Stomach smooth muscle (tissue), 2 donors: Measurements from ENCODE around the gene SYNPO2.

Experiments
- H3K27ac ChIP-seq: one replicate; pipeline ENCODE4 v1.7.0; 2013; ENCODE audit warnings: mild to moderate bottlenecking, low read length, inconsistent platforms
- H3K27me3 ChIP-seq, 2 donors: one replicate each; pipeline ENCODE4 v1.7.0; 2013; ENCODE audit warnings: low read length in 2 of 2; ENCODE audit not compliant: insufficient read depth in 2 of 2, control insufficient read depth in 1 of 2
- H3K36me3 ChIP-seq, 2 donors: one replicate each; pipeline ENCODE4 v1.7.0; 2013; ENCODE audit warnings: low read length in 2 of 2; ENCODE audit not compliant: control insufficient read depth in 2 of 2, insufficient read depth in 2 of 2
- H3K4me1 ChIP-seq: one replicate; pipeline ENCODE4 v1.7.0; 2013; ENCODE audit warnings: low read length; ENCODE audit not compliant: control insufficient read depth, insufficient read depth
- H3K4me3 ChIP-seq, 2 donors: one replicate each; pipeline ENCODE4 v1.7.0; 2013; ENCODE audit warnings: low read length in 2 of 2
- H3K9ac ChIP-seq, 2 donors: one replicate each; pipeline ENCODE4 v1.7.0; 2013; ENCODE audit warnings: low read length in 2 of 2, mild to moderate bottlenecking in 1 of 2
- H3K9me3 ChIP-seq, 2 donors: one replicate each; pipeline ENCODE4 v1.7.0; 2013; ENCODE audit warnings: low read length in 2 of 2; ENCODE audit not compliant: control insufficient read depth in 2 of 2
- donor health status: healthy.
- donor health status: Pancreatic carcinoma.

SYNPO2 gene

GRCh38 chr4:118909173-118909956 is 20.7 kb downstream of the SYNPO2 start:
- Histone ChIP-seq H3K4me1 (peaks cover 27% of the 10 kb centered on the region), H3K27ac (peak overlapping the region; percentile 19), H3K4me3 (peak overlapping the region; percentile 3 to 35)

GRCh38 chr4:118910221-118910620 is 21.6 kb downstream of the SYNPO2 start:
- H3K9ac ChIP-seq: no peak overlapping the region
- no peaks in the 10 kb centered on the region for H3K27me3 ChIP-seq
- no peaks in the 10 kb centered on the region for H3K9me3 ChIP-seq
- peaks cover 20% of the 10 kb centered on the region for H3K4me1 ChIP-seq
- no peak overlapping the region for H3K27ac ChIP-seq
- H3K4me3 ChIP-seq: peak overlapping the region; percentile 3 to 35
- peaks cover 0 to 2% of the 10 kb centered on the region in 2 donors for H3K36me3 ChIP-seq

More at GRCh38 chr4:118909173-118909956, 20.7 kb downstream of the SYNPO2 start:
- Histone ChIP-seq H3K27me3 (no peaks in the 10 kb centered on the region), H3K36me3 (peaks cover 0 to 2% of the 10 kb centered on the region in 2 donors), H3K9me3 (no peaks in the 10 kb centered on the region), H3K9ac (no peak overlapping the region)

GRCh38 chr4:118911238-118911703 is 22.6 kb downstream of the SYNPO2 start:
- H3K4me1 ChIP-seq: peaks cover 16% of the 10 kb centered on the region
- H3K4me3 ChIP-seq: no peak overlapping the region
- H3K36me3 ChIP-seq: peaks cover 0 to 2% of the 10 kb centered on the region in 2 donors
- H3K9me3 ChIP-seq: no peaks in the 10 kb centered on the region
- no peak overlapping the region for H3K9ac ChIP-seq
- no peaks in the 10 kb centered on the region for H3K27me3 ChIP-seq
- H3K27ac ChIP-seq: no peak overlapping the region

- no peak overlapping the region for H3K4me3 ChIP-seq
- no peaks in the 10 kb centered on the region for H3K36me3 ChIP-seq
- H3K9ac ChIP-seq: no peak overlapping the region
- H3K27ac ChIP-seq: no peak overlapping the region
- H3K9me3 ChIP-seq: no peaks in the 10 kb centered on the region
- peaks cover 22% of the 10 kb centered on the region for H3K4me1 ChIP-seq
- no peaks in the 10 kb centered on the region for H3K27me3 ChIP-seq
Observed at GRCh38 chr4:118915468-118915867, 26.8 kb downstream of the SYNPO2 start.

GRCh38 chr4:118916691-118917289 is 28.1 kb downstream of the SYNPO2 start:
- no peak overlapping the region for H3K9ac ChIP-seq
- peaks cover 30% of the 10 kb centered on the region for H3K4me1 ChIP-seq
- no peaks in the 10 kb centered on the region for H3K9me3 ChIP-seq
- no peaks in the 10 kb centered on the region for H3K36me3 ChIP-seq
- no peaks in the 10 kb centered on the region for H3K27me3 ChIP-seq
- no peak overlapping the region for H3K4me3 ChIP-seq
- H3K27ac ChIP-seq: peak overlapping the region; percentile 2

GRCh38 chr4:118917582-118917981 is 28.9 kb downstream of the SYNPO2 start:
- H3K36me3 ChIP-seq: no peaks in the 10 kb centered on the region
- no peak overlapping the region for H3K4me3 ChIP-seq
- no peaks in the 10 kb centered on the region for H3K9me3 ChIP-seq
- peak overlapping the region in 1 of 2 donors; percentile 44 for H3K9ac ChIP-seq
- H3K27ac ChIP-seq: peak overlapping the region; percentile 2
- no peaks in the 10 kb centered on the region for H3K27me3 ChIP-seq
- peaks cover 36% of the 10 kb centered on the region for H3K4me1 ChIP-seq

- H3K4me1 ChIP-seq: peaks cover 36% of the 10 kb centered on the region
- H3K27me3 ChIP-seq: no peaks in the 10 kb centered on the region
- no peaks in the 10 kb centered on the region for H3K9me3 ChIP-seq
- H3K4me3 ChIP-seq: peak overlapping the region in 1 of 2 donors; percentile 29
- H3K27ac ChIP-seq: peak overlapping the region; percentile 2
- H3K36me3 ChIP-seq: no peaks in the 10 kb centered on the region
- H3K9ac ChIP-seq: peak overlapping the region in 1 of 2 donors; percentile 48
Observed at GRCh38 chr4:118918388-118918787, 29.7 kb downstream of the SYNPO2 start.

GRCh38 chr4:118920247-118920646 is 31.6 kb downstream of the SYNPO2 start:
- Histone ChIP-seq H3K27ac (peak overlapping the region; percentile 76), H3K36me3 (no peaks in the 10 kb centered on the region), H3K9ac (peak overlapping the region; percentile 10 to 37), H3K27me3 (no peaks in the 10 kb centered on the region), H3K4me3 (peak overlapping the region; percentile 37 to 40), H3K9me3 (no peaks in the 10 kb centered on the region), H3K4me1 (peaks cover 46% of the 10 kb centered on the region)

- H3K9ac ChIP-seq: peak overlapping the region in 1 of 2 donors; percentile 36
- H3K36me3 ChIP-seq: no peaks in the 10 kb centered on the region
- H3K27ac ChIP-seq: peak overlapping the region; percentile 3
- H3K27me3 ChIP-seq: no peaks in the 10 kb centered on the region
- H3K4me1 ChIP-seq: peaks cover 52% of the 10 kb centered on the region
- H3K4me3 ChIP-seq: no peak overlapping the region
- no peaks in the 10 kb centered on the region for H3K9me3 ChIP-seq
Observed at GRCh38 chr4:118921786-118922185, 33.1 kb downstream of the SYNPO2 start.

GRCh38 chr4:118923891-118924290 is 35.2 kb downstream of the SYNPO2 start:
- no peak overlapping the region for H3K9ac ChIP-seq
- no peaks in the 10 kb centered on the region for H3K9me3 ChIP-seq
- no peak overlapping the region for H3K4me3 ChIP-seq
- no peaks in the 10 kb centered on the region for H3K36me3 ChIP-seq
- H3K4me1 ChIP-seq: peaks cover 51% of the 10 kb centered on the region
- H3K27me3 ChIP-seq: no peaks in the 10 kb centered on the region
- peak overlapping the region; percentile 25 for H3K27ac ChIP-seq

GRCh38 chr4:118927974-118928373 is 39.3 kb downstream of the SYNPO2 start:
- peaks cover 23% of the 10 kb centered on the region for H3K4me1 ChIP-seq
- peak overlapping the region; percentile 19 for H3K27ac ChIP-seq
- no peaks in the 10 kb centered on the region for H3K27me3 ChIP-seq

More at GRCh38 chr4:118927974-118928373, 39.3 kb downstream of the SYNPO2 start:
- no peaks in the 10 kb centered on the region for H3K9me3 ChIP-seq
- no peaks in the 10 kb centered on the region for H3K36me3 ChIP-seq
- H3K9ac ChIP-seq: peak overlapping the region in 1 of 2 donors; percentile 19
- no peak overlapping the region for H3K4me3 ChIP-seq
